ENCODE results near the gene CLCNKA. TPM values are rescaled to one million over a fixed set of nuclear protein-coding genes. Genes with fewer than 3 reads are reported as not detected.
A peak's percentile ranks its signal among the peaks of the same experiment; 100 is the strongest.
"Not testable (repeated sequence)": the region's sequence is repeated elsewhere in the genome, so short reads cannot be mapped to it uniquely, and the experiment has no call there.

CLCNKA gene
- total RNA-seq, 4 donors from 2014 or later, result 0.64 to 0.94 (median 0.80) TPM; not detected in 1

GRCh38 chr1:16047791-16048475 is 26.1 kb downstream of the CLCNKA start:
- DNase-seq (no peak), ATAC-seq (no peak)
- intact Hi-C loops (cut with DNase I; ENCODE audit: low total_unique reads) (loop anchor here (5.0 kb wide), 1 partner anchor 231 kb away; no protein-coding TSS in a partner anchor), in situ Hi-C loops (cut with MboI; ENCODE audit: low sequenced_read_pairs in 4 of 4) (loop anchor here in 1 of 4 donors (10.0 kb wide), 1 partner anchor 53 kb away; no protein-coding TSS in a partner anchor)
- no peak overlapping the region for H3K4me3 ChIP-seq
- TF ChIP-seq POLR2A (IDR thresholded peaks at IDR 0.05) (no peak), CTCF (IDR thresholded peaks at IDR 0.05 in 4 of 5, conservative IDR thresholded peaks at IDR 0.05 in 1 of 5) (no peak)
- no peaks in the 10 kb centered on the region for H3K36me3 ChIP-seq
- peaks cover 0 to 4% of the 10 kb centered on the region in 2 donors for H3K4me1 ChIP-seq
- no peaks in the 10 kb centered on the region for H3K9me3 ChIP-seq
- H3K27me3 ChIP-seq, result no peaks in the 10 kb centered on the region
- H3K27ac ChIP-seq, result no peak overlapping the region

GRCh38 chr1:16048573-16049189 is 26.8 kb downstream of the CLCNKA start:
- ATAC-seq (peak; percentile 17 to 22), DNase-seq (no peak)
- Histone ChIP-seq H3K9me3 (no peaks in the 10 kb centered on the region), H3K4me3 (peak overlapping the region; percentile 18 to 45 (median 35)), H3K36me3 (no peaks in the 10 kb centered on the region), H3K4me1 (peaks cover 0 to 4% of the 10 kb centered on the region in 2 donors), H3K27me3 (no peaks in the 10 kb centered on the region), H3K27ac (no peak overlapping the region)
- in situ Hi-C loops (cut with MboI; ENCODE audit: low sequenced_read_pairs in 4 of 4), result loop anchor here in 1 of 4 donors (10.0 kb wide), 1 partner anchor 54 kb away; no protein-coding TSS in a partner anchor
- intact Hi-C loops (cut with DNase I; ENCODE audit: low total_unique reads), result loop anchor here (5.0 kb wide), 1 partner anchor 231 kb away; no protein-coding TSS in a partner anchor
- TF ChIP-seq POLR2A (IDR thresholded peaks at IDR 0.05) (no peak), CTCF (IDR thresholded peaks at IDR 0.05 in 4 of 5, conservative IDR thresholded peaks at IDR 0.05 in 1 of 5) (no peak)

GRCh38 chr1:16050328-16050727 is 28.5 kb downstream of the CLCNKA start:
- H3K27me3 ChIP-seq, result no peaks in the 10 kb centered on the region
- intact Hi-C loops (cut with DNase I; ENCODE audit: low total_unique reads) (loop anchor here (1.0 kb wide), 1 partner anchor 9 kb away; no protein-coding TSS in a partner anchor), in situ Hi-C loops (cut with MboI; ENCODE audit: low sequenced_read_pairs in 4 of 4) (loop anchor here in 3 of 4 donors (10.0 to 25.0 kb wide), 2 partner anchors 46 to 238 kb away; partner anchors contain the start of genes SRARP (in 2 of the 3) and UQCRHL (in 1 of the 3))
- TF ChIP-seq CTCF (IDR thresholded peaks at IDR 0.05 in 4 of 5, conservative IDR thresholded peaks at IDR 0.05 in 1 of 5) (no peak), POLR2A (IDR thresholded peaks at IDR 0.05) (no peak)
- no peaks in the 10 kb centered on the region for H3K9me3 ChIP-seq
- H3K4me3 ChIP-seq, result no peak overlapping the region
- ATAC-seq (no peak), DNase-seq (no peak)
- H3K4me1 ChIP-seq, result peaks cover 0 to 4% of the 10 kb centered on the region in 2 donors
- H3K27ac ChIP-seq, result no peak overlapping the region
- no peaks in the 10 kb centered on the region for H3K36me3 ChIP-seq

GRCh38 chr1:16051039-16051438 is 29.2 kb downstream of the CLCNKA start:
- no peak for TF ChIP-seq POLR2A (IDR thresholded peaks at IDR 0.05)
- no peak for TF ChIP-seq CTCF (IDR thresholded peaks at IDR 0.05 in 4 of 5, conservative IDR thresholded peaks at IDR 0.05 in 1 of 5)
- H3K27me3 ChIP-seq, result no peaks in the 10 kb centered on the region
- intact Hi-C loops (cut with DNase I; ENCODE audit: low total_unique reads) (no loop called here), in situ Hi-C loops (cut with MboI; ENCODE audit: low sequenced_read_pairs in 4 of 4) (loop anchor here in 3 of 4 donors (10.0 to 25.0 kb wide), 2 partner anchors 46 to 239 kb away; partner anchors contain the start of genes SRARP (in 2 of the 3) and UQCRHL (in 1 of the 3))
- peaks cover 0 to 4% of the 10 kb centered on the region in 2 donors for H3K4me1 ChIP-seq
- DNase-seq (no peak), ATAC-seq (no peak)
- H3K4me3 ChIP-seq, result no peak overlapping the region
- H3K36me3 ChIP-seq, result no peaks in the 10 kb centered on the region
- no peaks in the 10 kb centered on the region for H3K9me3 ChIP-seq
- H3K27ac ChIP-seq, result no peak overlapping the region

- intact Hi-C loops (cut with DNase I; ENCODE audit: low total_unique reads); H3K27me3 ChIP-seq; H3K9me3 ChIP-seq; H3K27ac ChIP-seq; H3K4me3 ChIP-seq; H3K36me3 ChIP-seq; ATAC-seq; H3K4me1 ChIP-seq; DNase-seq: not testable (repeated sequence)
- in situ Hi-C loops (cut with MboI; ENCODE audit: low sequenced_read_pairs in 4 of 4), result loop anchor here in 3 of 4 donors (10.0 to 25.0 kb wide), 2 partner anchors 47 to 240 kb away; partner anchors contain the start of genes SRARP (in 2 of the 3) and UQCRHL (in 1 of the 3)
Observed at GRCh38 chr1:16051949-16052348, 30.1 kb downstream of the CLCNKA start.

Data from gastrocnemius medialis (tissue), 4 donors.